ENCODE results near the gene DNAI7. TPM values are rescaled to one million over a fixed set of nuclear protein-coding genes. Genes with fewer than 3 reads are reported as not detected.

The DNAI7 gene
- total RNA-seq, 1 experiment from 2014 or later: 0.61 TPM

DNA sequence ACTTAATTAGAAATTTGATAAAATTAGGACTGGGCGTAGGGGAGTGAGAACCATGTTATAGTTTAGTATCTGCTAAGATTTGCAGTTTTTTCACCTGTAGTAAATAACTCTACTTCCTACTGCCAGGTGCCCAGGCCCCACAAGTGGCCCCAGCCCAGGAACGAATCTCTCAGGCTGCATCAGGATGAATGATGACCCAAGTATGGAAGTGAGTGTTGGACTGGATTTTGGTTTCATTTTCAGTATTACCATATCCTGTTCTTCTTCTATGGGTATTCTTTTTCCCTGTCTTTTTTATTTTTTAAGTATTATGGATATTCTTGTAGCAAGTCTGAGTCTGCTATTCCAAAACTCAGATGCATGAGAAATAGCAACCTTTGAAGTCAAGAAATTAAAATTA, 125.7 kb downstream of the DNAI7 start:
- no peak for DNase-seq (ENCODE audit: low read depth)
- in situ Hi-C loops (cut with HindIII; ENCODE audit: low pct_unique_long_range_greater_than_20kb, low sequenced_read_pairs): no loop called here

DNA sequence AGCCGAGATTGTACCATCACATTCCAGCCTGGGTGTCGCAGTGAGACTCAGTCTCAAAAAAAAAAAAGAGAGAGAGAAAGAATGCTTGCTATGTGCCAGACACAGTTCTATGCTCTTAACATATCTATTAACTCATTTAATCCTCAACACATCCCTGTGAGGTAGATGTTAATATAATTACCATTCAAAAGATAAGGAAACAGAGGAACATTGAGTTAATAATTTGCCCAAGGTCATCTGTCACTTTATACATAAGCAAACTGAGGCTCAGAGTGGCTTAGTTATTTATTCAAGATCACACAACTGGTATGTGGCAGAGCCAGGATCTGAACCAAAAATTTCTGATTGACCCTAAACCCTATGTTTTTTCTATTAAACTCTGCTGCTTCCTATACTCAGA, 129.9 kb downstream of the DNAI7 start:
- in situ Hi-C loops (cut with HindIII; ENCODE audit: low pct_unique_long_range_greater_than_20kb, low sequenced_read_pairs): no loop called here
- DNase-seq (ENCODE audit: low read depth): peak; percentile 8

DNA sequence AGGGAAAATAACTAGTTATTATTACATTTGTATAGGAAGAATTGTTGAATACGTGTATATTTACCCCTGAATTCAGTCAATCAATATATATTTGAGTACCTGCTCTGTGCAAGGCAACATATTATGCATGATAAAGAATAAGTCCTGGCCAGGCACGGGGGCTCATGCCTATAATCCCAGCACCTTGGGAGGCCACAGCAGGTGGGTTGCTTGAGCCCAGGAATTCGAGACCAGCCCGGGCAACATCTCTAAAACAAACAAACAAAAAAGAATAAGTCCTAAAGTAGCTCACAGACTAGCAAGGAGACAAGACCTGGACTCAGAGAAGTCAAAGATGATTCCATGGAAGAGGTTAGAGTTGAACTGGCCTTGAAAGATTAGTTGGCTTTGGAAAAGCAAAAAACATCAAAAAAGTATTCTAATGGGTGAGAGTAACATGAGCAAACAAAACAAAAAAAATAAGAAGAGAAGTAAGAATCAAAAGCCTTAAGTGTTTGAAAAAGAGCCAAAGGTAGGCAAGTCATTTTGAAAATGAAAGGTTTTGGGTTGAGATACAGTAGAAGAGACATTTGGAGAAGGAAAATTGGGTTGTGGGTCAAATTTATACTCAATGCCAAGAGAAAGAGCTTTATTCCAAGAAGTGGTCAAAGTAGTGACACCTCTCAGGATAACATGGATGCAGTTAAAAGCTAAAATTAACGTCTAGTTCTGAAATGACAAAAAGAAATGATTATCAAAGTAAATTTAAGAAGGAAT, 130.9 kb downstream of the DNAI7 start:
- in situ Hi-C loops (cut with HindIII; ENCODE audit: low pct_unique_long_range_greater_than_20kb, low sequenced_read_pairs): no loop called here

DNA sequence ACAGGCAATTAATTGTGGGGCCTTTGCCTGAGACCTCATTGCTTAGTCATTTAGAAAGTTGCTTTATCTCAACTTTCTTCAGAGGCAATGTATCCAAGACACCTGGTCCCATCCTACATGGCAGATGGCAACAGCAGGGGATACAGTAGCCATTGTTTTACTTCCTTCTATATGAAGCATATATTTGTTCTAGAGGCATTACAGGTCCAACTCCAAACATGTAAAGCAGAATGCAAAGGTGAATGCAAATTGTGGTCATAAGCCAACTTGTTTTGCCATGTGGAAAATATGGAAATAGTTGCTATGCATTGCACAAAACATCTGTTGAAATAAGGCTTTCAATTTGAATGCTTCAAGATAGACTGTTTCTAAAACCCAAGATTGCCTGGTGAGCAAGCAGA, 136.3 kb downstream of the DNAI7 start:
- in situ Hi-C loops (cut with HindIII; ENCODE audit: low pct_unique_long_range_greater_than_20kb, low sequenced_read_pairs): no loop called here
- no peak for DNase-seq (ENCODE audit: low read depth)

More for the DNA sequence above, 130.9 kb downstream of the DNAI7 start:
- no peak for DNase-seq (ENCODE audit: low read depth)

Other genes with a start within 250 kb of the DNAI7 start
- not detected in 2 replicates for gene BCAT1, start 246.1 kb downstream of the DNAI7 start, total RNA-seq (2014; rRNA removed; shearing (Covaris generic); ENCODE audit: low replicate concordance)
- gene ETFRF1, start 77 bp upstream of the DNAI7 start, total RNA-seq (2014; rRNA removed; shearing (Covaris generic); ENCODE audit: low replicate concordance): 12.8 and 16.9 TPM in 2 replicates
- 3.3 and 6.9 TPM in 2 replicates for gene KRAS, start 55.8 kb upstream of the DNAI7 start, total RNA-seq (2014; rRNA removed; shearing (Covaris generic); ENCODE audit: low replicate concordance)